ENCODE data around the gene FMOD.

- TF ChIP-seq EZH2phosphoT487 (IDR thresholded peaks at IDR 0.05; ENCODE audit: borderline replicate concordance) = no peak
- TF ChIP-seq, protein P1, sequence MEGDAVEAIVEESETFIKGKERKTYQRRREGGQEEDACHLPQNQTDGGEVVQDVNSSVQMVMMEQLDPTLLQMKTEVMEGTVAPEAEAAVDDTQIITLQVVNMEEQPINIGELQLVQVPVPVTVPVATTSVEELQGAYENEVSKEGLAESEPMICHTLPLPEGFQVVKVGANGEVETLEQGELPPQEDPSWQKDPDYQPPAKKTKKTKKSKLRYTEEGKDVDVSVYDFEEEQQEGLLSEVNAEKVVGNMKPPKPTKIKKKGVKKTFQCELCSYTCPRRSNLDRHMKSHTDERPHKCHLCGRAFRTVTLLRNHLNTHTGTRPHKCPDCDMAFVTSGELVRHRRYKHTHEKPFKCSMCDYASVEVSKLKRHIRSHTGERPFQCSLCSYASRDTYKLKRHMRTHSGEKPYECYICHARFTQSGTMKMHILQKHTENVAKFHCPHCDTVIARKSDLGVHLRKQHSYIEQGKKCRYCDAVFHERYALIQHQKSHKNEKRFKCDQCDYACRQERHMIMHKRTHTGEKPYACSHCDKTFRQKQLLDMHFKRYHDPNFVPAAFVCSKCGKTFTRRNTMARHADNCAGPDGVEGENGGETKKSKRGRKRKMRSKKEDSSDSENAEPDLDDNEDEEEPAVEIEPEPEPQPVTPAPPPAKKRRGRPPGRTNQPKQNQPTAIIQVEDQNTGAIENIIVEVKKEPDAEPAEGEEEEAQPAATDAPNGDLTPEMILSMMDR (conservative IDR thresholded peaks at IDR 0.05; ENCODE audit: low read length) = no peak
Observed at GRCh38 chr1:203367057-203367456, 16.1 kb upstream of the FMOD start.

All from Loucy (cell line).